ENCODE results near the gene HGFAC.

GRCh38 chr4:3463556-3464348, 22.0 kb downstream of the HGFAC start:
- TF ChIP-seq, protein P1, sequence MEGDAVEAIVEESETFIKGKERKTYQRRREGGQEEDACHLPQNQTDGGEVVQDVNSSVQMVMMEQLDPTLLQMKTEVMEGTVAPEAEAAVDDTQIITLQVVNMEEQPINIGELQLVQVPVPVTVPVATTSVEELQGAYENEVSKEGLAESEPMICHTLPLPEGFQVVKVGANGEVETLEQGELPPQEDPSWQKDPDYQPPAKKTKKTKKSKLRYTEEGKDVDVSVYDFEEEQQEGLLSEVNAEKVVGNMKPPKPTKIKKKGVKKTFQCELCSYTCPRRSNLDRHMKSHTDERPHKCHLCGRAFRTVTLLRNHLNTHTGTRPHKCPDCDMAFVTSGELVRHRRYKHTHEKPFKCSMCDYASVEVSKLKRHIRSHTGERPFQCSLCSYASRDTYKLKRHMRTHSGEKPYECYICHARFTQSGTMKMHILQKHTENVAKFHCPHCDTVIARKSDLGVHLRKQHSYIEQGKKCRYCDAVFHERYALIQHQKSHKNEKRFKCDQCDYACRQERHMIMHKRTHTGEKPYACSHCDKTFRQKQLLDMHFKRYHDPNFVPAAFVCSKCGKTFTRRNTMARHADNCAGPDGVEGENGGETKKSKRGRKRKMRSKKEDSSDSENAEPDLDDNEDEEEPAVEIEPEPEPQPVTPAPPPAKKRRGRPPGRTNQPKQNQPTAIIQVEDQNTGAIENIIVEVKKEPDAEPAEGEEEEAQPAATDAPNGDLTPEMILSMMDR (conservative IDR thresholded peaks at IDR 0.05 in 1 of 2, IDR thresholded peaks at IDR 0.05 in 1 of 2; ENCODE audit: extremely low read depth in 1 of 2, insufficient read depth in 1 of 2, low read depth in 1 of 2, low read length in 2 of 2) = no peak
- no peak for TF ChIP-seq EZH2 (IDR thresholded peaks at IDR 0.05; ENCODE audit: borderline replicate concordance, low read length)

Data from mammary epithelial cell (primary cell).